NCI-H345 (cell line): ENCODE data around the gene RNF113B.

Experiments used
- DNase-seq: peaks from one replicate; lab custom pipeline; 2025; lab: John Stamatoyannopoulos, UW

RNF113B gene

GRCh38 chr13:98203646-98204326 lies 26.7 kb upstream of the RNF113B start:
- no peak for DNase-seq

GRCh38 chr13:98201984-98202383 lies 24.9 kb upstream of the RNF113B start:
- DNase-seq, result peak; percentile 18

DNA sequence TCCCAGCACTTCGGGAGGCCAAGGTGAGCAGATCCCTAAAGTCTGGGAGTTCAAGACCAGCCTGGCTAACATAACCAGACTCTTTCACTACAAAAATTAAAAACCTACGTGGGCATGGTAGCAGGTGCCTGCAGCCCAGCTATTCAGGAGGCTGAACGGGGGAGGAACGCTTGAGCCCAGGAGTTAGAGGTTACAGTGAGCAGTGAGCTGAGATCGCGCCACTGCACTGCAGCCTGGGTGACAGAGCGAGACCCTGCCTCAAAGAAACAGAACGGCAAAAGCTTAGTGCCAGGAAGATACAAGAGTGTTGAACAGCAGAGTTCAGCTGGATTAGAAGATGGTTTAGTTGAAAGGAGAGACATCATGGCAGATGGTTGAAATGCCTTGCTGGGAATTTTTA lies 24.1 kb upstream of the RNF113B start:
- DNase-seq, result no peak

GRCh38 chr13:98200211-98200878 lies 23.3 kb upstream of the RNF113B start:
- DNase-seq, result no peak

DNA sequence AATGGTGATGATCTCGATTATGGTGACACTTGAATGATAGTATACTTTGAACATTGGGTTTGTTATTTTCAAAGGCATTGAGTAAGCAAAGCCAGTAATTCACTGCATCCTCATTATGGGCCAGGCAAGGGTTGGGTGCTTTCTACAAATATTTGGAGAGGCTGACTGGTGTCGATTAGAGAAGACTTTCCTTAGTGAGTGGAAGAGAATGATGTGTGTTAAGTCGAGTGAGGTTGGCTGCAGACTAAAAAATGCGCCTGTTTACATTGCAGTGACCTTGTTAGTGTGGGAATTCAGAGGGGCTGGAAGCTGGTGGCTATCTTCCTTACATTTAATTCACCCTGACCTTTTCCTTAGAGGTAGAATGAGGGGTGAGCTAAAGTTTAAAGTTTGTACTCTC lies 22.4 kb upstream of the RNF113B start:
- DNase-seq, result peak; percentile 40

GRCh38 chr13:98198683-98199082 lies 21.6 kb upstream of the RNF113B start:
- no peak for DNase-seq

DNA sequence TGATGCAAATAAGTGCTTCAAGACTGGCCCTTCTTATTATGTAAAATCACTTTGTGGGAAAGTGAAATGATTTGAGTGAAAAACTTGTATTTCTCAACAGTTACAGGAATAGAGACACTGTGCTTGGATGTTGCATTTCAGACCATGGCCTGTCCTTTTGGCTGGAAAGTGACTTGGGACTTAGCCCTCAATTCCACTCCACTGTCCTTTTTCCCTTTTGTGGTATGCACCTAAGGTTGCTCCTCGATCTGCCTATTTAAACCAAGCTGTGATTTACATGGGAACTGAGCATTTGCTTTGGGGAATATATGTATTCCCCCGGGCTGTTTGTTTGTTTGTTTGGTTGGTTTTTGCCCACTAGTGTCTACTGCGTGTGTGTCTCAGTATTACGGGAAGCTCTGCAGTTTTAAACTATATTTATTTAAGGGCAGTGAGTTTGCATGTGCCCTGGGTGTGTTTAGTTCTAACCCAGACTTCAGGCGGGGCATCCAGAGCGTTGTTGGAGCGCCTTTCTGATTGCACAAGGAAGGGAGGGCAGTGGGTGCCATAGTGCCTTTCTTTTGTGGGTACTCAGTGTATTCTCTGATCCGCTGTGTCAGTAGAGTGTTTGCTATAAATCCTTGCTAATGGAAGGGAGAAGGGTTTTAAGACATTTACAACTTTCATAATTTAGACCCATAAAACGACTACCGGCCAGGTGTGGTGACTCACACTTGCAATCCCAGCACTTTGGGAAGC lies 18.2 kb upstream of the RNF113B start:
- no peak for DNase-seq

DNA sequence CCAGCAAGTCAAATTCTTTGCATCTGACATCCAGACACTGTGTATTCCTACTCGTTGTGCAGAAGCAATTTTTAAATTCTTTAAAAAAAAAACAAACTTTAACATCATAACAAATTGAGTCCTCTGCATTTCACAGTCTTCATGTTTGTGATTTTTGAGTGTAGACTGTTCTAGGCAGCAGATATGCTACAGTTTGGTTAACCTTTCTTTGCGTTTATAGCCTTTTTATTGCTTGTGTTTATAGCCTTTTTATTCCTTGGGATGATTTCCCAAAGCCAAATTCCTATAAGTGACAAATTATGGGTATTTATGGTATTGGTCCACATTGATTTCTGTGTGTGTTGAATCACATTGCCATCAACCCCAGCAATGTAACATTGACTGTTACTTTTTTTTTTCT lies 14.9 kb upstream of the RNF113B start:
- DNase-seq, result no peak

DNA sequence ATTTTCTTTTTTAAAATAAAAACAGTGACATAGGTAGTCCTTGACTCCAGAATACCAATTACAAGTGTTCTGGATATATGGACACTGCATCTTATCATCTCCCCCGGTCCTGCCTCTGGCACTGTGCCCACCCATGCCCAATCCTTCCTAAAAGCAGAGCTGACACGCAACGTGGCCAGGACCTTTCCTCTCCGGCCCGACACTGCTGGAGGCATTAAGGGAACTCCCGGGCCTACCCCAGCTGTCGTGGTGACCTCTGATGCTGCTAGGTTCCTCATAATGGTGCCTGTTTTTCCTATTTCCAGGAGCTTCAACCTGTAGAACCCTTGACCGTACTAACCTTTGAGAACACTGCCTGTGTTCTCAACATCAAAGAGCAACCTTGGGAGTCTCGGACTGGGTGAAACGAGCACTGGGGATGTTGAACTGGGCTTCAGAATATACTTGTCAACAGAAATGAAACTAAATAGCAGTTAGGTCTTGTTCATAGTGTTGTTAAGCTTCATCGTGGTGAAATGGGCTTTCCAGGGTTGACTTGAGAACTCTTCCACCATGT lies 13.9 kb upstream of the RNF113B start:
- DNase-seq, result no peak

GRCh38 chr13:98189841-98190505 lies 12.9 kb upstream of the RNF113B start:
- no peak for DNase-seq

GRCh38 chr13:98188544-98189166 lies 11.6 kb upstream of the RNF113B start:
- no peak for DNase-seq

DNA sequence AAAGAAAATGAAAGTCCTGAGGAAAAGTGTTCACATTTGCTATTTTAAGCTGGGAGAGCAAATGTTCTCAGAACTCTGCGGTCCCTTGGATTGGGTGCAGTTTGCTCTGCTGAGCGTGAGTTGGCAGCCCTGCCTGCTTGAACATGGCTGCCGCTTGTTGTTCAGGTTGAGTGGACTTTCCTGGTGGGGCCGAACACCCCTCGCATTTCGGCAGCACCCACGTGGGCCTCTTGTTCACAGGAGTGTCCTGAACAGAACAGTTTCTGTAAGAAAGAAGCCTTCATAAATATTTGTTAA lies 10.8 kb upstream of the RNF113B start:
- DNase-seq, result no peak

DNA sequence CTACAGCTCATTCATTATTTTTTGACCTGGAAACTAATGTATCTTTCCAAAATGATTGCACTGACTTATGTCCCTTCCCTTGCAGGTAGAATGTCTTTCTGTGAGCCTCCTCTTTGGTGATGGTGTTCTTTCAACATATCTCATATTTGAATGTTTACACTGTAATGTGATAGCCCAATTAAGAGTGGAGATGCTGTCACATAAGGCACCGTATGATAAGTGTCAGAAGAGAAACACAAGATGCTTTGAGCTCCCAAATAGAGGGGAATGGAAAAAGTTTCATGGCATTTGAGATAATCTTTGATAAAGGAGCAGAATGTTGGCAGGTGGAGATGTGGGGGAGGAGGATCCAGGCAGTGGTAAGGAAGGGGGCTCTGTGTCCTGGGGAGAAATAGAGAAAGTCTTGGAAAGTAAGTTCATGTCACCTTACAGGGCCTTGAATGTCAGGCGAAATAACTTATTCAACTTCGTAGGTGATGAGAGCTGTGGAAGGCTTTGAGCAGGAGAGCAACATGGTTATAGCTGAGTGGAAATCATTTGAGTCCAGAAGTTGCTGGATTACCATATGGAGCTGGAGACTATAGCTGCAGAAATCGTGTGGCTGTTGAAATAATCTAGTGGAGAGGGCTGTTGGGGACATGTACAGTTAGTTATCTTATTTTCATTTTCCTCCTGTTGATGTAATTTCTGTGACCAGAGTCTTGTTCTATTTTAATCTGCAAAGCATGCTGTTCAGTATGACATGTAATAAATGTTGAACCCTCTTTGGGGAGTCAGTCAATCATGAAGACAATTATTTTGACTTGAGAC lies 10.3 kb upstream of the RNF113B start:
- DNase-seq, result peak; percentile 11

DNA sequence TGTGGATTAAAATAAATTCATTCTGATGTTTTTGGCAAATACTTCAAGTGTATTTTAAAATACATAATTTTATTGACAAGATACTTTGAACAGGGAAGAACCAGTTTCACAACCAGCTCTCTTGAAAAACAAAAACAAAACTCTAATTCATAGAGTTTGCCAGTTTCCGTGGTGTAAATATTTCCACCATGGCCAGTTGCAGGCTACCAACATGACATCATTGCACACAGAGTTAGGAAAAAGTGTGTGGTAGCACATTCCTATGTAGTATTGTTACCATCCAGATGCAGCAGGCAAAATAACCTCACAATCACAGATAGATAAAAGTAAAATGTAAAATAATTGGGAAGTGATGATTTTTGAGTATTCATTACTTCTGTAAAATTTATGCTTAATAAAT lies 7.7 kb upstream of the RNF113B start:
- no peak for DNase-seq

DNA sequence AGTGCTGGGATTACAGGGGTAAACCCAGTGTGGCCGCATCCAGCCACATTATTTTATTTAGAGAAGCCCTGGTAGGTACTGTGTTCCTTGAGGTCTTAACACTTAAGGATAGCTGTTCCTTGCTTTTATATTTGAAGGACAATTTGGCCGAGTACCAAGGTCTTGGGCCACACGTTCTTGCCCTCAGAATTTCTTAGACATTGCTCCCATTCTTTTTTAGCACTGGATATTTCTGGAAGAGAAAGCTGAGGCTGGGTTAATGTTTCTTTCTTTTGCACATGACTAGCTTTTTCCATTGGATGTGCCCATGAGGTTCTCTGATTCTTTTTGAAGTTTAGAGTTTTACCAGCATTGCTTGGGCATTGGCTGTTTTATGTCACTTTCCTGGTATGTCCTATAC lies 5.5 kb upstream of the RNF113B start:
- DNase-seq, result no peak

- DNase-seq, result no peak
These were observed 5.1 kb upstream of the RNF113B start for GRCh38 chr13:98182153-98182552.

DNA sequence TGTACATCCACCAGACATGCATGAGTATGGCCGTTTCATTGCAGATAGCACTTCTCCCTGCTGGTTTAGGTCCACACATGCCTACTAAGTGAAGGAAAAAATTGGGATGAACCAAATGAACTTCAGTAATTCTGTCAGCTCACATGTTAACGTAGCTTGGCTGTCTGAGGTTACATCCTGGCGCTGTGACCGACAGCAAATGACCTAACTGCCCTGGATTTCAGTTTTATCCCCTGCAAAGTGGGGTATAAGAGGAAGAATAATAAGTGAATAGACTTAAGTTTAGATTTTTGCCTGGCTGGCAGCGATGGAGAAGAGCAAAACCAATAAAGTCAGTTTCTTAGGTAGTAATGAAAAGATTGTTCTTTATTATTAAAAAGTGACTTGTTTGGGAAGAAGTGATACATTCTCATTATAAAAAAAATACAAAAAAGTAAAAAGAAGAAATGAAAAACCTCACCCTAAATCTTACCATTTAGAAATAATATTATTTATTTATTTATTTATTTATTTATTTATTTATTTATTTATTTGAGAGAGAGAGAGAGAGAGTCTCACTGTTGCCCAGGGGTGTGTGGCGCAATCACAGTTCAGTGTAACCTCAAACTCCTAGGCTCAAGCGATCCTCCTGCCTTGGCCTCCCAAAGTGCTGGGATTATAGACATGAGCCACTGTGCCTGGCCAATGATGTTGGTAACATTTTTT lies 4.2 kb upstream of the RNF113B start:
- DNase-seq, result no peak

DNA sequence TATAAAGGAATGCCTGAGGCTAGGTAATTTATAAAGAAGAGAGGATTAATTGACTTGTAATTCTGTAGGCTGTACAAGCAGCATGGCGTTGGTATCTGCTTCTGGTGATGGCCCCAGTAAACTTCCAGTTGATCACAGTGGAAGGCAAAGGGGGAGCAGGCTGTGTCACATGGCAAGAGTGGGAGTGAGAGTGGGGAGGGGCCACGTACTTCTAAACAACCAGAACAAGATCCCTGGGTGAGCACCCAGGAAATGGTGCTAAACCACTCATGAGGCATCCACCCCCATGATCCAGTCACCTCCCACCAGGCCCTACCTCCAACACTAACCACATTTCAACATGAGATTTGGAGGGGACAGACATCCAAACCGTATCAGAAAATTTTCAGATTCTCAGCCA lies 3.0 kb upstream of the RNF113B start:
- DNase-seq, result no peak

DNA sequence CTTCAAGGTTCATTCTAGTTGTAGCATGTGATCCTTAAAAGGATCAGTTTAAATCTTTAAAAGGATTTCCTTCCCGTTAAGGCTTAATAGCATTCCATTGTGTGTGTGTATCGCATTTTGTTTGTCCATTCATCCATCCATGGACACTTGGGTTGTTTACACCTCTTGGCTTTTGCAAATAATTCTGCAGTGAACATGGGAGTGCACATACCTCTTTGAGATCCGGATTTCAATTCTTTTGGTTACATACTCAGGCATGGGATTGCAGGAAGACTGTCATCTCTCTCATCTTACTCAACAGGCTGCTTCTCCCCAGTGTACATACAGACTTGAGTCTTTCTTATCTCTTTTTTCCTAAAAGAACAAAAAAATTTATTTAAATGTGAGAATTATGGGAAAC lies 1.2 kb downstream of the RNF113B start:
- peak; percentile 13 for DNase-seq

DNA sequence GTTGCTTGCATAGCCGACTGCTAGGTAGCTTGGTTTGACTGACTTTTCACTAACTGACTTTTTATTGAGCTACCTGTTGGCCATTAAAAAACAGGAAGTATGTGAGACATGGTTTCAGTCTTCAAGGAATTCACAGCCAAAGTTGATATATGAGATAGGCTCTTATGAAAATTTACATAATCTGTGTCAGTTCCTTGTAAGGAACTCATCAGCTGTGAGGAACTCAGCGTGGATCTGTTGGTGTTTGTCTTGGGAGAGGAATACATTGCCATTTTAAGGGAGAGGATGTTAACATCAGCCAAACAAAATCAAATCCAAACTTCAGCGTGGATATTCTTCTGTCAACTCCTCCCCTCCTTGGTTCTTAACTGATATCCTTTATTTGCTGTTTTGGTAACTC lies 2.0 kb downstream of the RNF113B start:
- no peak for DNase-seq

DNA sequence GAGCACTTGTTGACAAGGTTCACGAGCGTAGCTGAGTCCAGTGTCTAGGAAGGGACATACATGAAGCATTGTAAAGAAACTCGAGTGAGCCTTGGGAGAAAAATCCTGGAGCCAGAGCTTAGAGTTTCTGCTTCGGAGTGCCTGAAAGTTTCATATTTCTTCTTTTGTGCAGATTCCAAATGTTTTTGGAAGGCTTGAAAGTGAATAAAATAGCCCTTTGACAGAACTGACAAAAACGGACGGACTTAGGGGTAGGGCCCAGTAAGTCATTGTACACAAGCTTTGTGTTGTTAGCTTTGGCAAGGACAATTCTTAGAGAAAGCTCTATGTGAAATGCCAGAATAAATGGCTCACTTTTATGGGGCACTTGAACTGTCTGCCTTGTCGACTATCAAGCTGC lies 2.8 kb downstream of the RNF113B start:
- no peak for DNase-seq
